Activated T-helper 2 cell treated with anti-CD3 and anti-CD28 coated beads, Interferon-gamma antibody, Interleukin-2, Interleukin-4, amounts not matched to agents 10 μg/mL and 5 μg/mL and 100 μg/mL, durations not matched to agents 14 hours and 24 hours and 36 hours (primary cell): ENCODE measurements around the gene ADCY3. TPM values are rescaled to one million over a fixed set of nuclear protein-coding genes. Genes with fewer than 3 reads are reported as not detected.

ENCODE experiments used
- DNase-seq: peaks from one replicate; pipeline ENCODE4 v3.0.0; 2021; ENCODE audit warnings: low spot score
- H3K27ac Mint-ChIP-seq: one replicate; pipeline ENCODE4 v1.8.0; 2021; ENCODE audit warnings: mixed read lengths
- H3K27me3 Mint-ChIP-seq: one replicate; pipeline ENCODE4 v1.8.0; 2021; ENCODE audit warnings: low read depth, mixed read lengths
- H3K36me3 Mint-ChIP-seq: one replicate; pipeline ENCODE4 v1.8.0; 2021; ENCODE audit warnings: low read depth, mixed read lengths
- H3K4me1 Mint-ChIP-seq: one replicate; pipeline ENCODE4 v1.8.0; 2021; ENCODE audit warnings: low read depth, mixed read lengths
- H3K4me3 Mint-ChIP-seq: one replicate; pipeline ENCODE4 v1.8.0; 2021; ENCODE audit warnings: low read depth, mild to moderate bottlenecking, moderate library complexity, mixed read lengths
- H3K9me3 Mint-ChIP-seq: one replicate; pipeline ENCODE4 v1.8.0; 2021; ENCODE audit warnings: mixed read lengths
- intact Hi-C: fragments of 100-400 bp; cut with micrococcal nuclease; formaldehyde crosslinking; loops from one replicate; pipeline ENCODE4 v1.15.1; 2023
- total RNA-seq: library from RNA; stranded (reverse); gene quantifications from 2 replicates; pipeline ENCODE4 v1.2.3, GENCODE V29; 2022

Gene ADCY3
- total RNA-seq, 1 donor from 2014 or later = 108 TPM

DNA sequence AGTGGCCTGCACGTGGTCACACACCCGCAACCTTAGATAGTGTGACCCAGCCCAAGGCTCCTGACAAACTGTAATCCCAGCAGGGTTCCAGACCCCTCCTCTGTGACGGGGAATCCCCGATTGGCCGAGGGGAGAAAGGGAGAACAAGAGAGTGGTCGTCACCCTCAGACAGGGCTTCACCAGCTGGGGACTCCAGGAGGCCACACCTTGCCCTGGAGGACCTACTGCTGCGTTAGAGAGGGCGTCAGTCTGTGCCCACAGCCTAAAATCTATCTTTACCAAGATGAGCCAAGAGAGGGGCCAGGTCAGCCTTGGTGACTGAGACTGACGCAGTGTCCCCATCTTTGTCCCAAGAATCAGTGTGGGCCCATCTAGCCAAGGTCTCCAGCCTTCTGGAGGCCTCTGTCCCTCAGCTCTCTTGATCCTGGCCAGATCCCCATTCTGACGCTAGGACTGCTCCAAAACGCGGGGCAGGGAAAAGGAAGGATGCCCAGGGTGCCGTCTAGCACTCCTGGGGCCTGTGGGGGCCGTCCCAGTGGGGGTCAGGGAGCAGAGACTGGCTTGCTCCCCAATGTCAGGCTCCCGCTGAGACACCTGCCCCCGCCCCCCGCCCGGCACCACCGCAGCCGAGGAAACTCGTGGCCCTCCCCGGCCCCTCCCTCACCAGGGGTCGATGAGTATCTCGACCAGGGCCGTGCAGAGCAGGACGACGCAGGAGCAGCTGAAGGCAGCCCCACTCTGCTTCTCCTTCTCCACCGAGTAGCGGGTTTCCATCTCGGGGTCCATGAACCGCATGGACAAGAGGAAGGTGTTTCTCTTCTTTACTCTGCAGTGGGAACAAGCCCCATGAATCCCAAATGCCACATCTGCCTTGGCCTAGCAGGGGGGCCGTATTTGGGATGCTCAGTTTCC lies 86.0 kb downstream of the ADCY3 start:
- H3K36me3 Mint-ChIP-seq = peaks cover 24% of the 10 kb centered on the region
- no peaks in the 10 kb centered on the region for H3K9me3 Mint-ChIP-seq
- no peak overlapping the region for H3K27ac Mint-ChIP-seq
- H3K4me3 Mint-ChIP-seq = no peak overlapping the region
- H3K27me3 Mint-ChIP-seq = no peaks in the 10 kb centered on the region
- DNase-seq = no peak
- intact Hi-C loops = no loop called here
- no peaks in the 10 kb centered on the region for H3K4me1 Mint-ChIP-seq

DNA sequence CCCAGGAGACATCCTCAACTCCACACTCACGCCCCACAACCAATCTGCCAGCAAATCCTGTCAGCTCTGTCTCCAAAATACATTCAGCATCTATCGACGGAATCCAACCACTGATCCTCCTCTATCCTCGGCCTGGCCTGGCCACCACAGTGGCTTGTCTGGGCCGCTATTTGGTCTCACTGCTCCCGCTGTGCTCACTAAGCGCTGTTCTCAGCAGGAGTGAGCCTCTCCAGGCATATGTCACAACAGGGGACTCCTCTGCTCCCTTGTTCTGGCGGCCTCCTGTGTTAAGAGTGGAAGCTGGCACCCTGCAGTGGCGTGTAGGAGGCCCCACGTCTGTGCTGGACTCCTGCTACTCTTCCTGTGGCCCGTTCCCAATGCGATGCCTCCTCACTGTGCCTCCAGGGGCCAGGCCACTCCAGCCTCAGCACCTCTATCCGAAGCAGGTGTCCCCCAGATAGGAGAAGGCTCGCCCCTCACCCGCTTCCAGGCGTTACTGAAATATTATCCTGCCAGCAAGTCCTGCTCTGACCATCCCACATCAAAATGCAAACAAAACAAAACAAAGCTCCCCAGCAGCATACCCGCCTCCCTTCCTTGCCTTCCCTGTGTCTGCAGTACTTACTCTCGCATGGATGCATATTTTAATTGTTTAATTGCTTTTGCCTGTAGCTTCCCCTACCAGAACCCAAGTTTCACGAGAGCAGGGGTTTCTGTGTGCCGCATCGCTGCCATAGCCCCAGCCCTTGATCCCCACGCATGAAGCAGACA lies 86.9 kb downstream of the ADCY3 start:
- Mint-ChIP-seq H3K4me1 (no peaks in the 10 kb centered on the region), H3K9me3 (no peaks in the 10 kb centered on the region), H3K27me3 (no peaks in the 10 kb centered on the region), H3K36me3 (peaks cover 24% of the 10 kb centered on the region), H3K27ac (peak overlapping the region; percentile 1), H3K4me3 (no peak overlapping the region)
- intact Hi-C loops = no loop called here
- no peak for DNase-seq

DNA sequence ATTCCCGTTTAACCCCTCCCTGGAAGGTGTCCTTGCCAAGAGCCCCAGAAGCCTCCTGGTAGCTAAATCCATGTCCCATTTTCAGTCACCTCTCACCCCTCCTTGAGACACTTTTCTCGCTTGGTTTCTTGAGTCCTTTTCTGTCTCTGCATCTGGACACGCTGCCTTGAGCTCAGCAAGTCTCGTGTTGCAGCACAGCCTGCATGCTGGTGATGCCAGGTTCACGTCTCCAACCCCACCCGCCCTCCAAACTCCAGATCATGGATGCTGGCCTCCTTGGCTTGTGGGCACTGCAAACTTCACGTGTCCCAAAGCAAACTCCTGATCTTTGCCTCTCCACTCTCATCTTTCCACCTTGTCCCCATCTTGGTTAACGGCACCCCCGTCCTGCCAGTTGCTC lies 87.5 kb downstream of the ADCY3 start:
- H3K4me3 Mint-ChIP-seq = no peak overlapping the region
- no peaks in the 10 kb centered on the region for H3K27me3 Mint-ChIP-seq
- no peaks in the 10 kb centered on the region for H3K9me3 Mint-ChIP-seq
- intact Hi-C loops = no loop called here
- no peak for DNase-seq
- H3K36me3 Mint-ChIP-seq = peaks cover 30% of the 10 kb centered on the region
- H3K4me1 Mint-ChIP-seq = no peaks in the 10 kb centered on the region
- no peak overlapping the region for H3K27ac Mint-ChIP-seq

DNA sequence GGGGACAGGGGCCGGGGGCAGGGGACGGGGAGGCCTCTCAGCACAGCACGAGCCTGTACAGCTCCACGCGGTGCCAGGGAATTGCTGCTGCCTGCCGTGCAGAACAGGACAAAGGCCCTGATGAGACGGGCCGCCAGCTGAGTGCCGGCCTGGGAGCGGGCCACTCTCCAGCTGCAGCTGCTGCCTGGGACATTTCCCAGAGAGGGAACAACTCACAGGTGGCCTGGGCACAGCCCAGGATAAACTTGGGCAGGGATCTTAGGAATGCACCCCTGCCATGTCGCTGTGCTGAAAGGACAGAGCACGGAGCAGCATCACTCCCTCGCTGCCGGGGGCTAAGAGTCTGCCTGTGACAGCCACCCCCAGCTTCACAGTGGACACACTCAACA lies 88.0 kb downstream of the ADCY3 start:
- H3K27ac Mint-ChIP-seq = no peak overlapping the region
- no peak for DNase-seq
- peaks cover 4% of the 10 kb centered on the region for H3K4me1 Mint-ChIP-seq
- H3K27me3 Mint-ChIP-seq = no peaks in the 10 kb centered on the region
- H3K4me3 Mint-ChIP-seq = no peak overlapping the region
- H3K9me3 Mint-ChIP-seq = no peaks in the 10 kb centered on the region
- intact Hi-C loops = no loop called here
- peaks cover 30% of the 10 kb centered on the region for H3K36me3 Mint-ChIP-seq

DNA sequence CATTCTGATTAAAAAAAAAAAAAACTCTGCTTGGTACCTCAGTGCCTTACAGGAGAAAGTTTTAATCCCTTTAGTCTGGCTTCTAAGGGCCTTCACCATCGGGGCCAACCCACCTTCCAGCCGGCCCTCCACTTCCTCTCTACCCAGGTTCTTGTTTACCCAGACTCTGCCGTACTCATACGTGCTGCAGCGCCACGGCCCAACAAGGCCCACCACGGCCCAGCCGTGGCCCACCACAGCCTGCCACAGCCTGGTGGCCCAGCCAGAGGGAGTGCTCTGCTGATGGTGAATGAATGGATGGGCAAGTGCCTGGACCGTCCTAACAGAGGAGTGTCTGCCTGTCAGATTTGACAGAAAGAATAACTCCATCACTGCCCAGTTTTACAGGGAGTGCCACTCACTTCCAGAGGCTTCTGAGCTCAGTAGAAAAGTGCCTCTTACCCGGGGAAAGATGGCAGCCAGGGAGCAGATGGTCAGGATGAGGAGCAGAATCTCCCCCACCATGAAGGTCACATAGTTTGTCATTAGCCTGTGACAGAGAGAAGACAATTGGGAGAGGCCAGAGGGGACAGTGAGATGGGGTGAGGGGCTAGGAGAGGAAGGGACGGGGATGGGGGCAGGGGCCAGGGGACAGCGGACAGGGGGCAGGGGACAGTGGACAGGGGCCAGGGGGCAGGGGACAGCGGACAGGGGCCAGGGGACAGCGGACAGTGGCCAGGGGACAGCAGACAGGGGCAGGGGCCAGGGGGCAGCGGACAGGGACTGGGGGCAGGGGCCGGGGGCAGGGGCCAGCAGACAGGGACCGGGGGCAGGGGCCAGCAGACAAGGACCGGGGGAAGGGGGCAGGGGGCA lies 88.6 kb downstream of the ADCY3 start:
- peaks cover 11% of the 10 kb centered on the region for H3K4me1 Mint-ChIP-seq
- peaks cover 26% of the 10 kb centered on the region for H3K36me3 Mint-ChIP-seq
- H3K9me3 Mint-ChIP-seq = no peaks in the 10 kb centered on the region
- no peak for DNase-seq
- no peak overlapping the region for H3K27ac Mint-ChIP-seq
- H3K4me3 Mint-ChIP-seq = no peak overlapping the region
- intact Hi-C loops = no loop called here
- no peaks in the 10 kb centered on the region for H3K27me3 Mint-ChIP-seq

DNA sequence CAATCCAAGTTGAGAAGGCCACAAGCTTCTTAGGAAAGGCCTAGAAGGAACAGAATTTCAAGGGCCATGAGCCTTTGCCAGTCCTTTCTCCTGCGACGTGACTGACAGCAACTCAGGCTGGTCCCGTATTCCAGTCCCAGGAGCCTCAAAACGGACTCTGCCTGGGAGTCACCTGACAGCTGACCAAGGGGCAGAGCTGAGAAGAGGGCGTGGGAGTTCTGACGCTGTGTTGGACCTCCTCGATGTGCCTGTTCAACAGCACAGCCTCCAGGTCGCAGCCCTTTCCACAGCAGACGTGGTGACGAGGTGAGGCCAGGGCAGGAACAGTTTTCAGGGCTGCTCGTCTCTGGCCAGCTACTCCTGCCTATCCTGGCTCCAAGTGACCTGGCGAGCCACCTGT lies 89.3 kb downstream of the ADCY3 start:
- intact Hi-C loops = no loop called here
- no peaks in the 10 kb centered on the region for H3K27me3 Mint-ChIP-seq
- no peak overlapping the region for H3K4me3 Mint-ChIP-seq
- H3K27ac Mint-ChIP-seq = no peak overlapping the region
- no peak for DNase-seq
- H3K9me3 Mint-ChIP-seq = no peaks in the 10 kb centered on the region
- peaks cover 29% of the 10 kb centered on the region for H3K36me3 Mint-ChIP-seq
- peaks cover 17% of the 10 kb centered on the region for H3K4me1 Mint-ChIP-seq

DNA sequence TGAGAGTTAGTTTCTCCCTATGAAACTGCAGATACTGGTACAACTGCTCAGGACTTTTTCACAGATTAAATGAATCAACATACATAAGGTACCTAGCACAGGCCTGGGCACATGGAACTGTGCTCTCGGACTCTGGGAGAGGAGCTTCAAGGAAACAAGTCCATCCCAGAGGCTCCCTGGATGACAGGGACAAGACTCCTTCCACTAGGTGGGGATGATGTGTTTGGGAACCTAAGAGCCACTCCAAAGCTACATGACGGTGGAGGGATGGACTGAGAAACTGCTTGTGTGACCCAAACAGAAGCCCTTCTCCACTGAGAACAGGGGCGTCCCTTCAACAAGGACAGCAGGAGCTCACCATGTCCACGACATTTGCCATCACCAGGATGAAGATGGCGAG lies 89.7 kb downstream of the ADCY3 start:
- no peak for DNase-seq
- Mint-ChIP-seq H3K4me1 (peaks cover 21% of the 10 kb centered on the region), H3K27me3 (no peaks in the 10 kb centered on the region), H3K27ac (no peak overlapping the region), H3K9me3 (no peaks in the 10 kb centered on the region), H3K36me3 (peaks cover 33% of the 10 kb centered on the region), H3K4me3 (no peak overlapping the region)
- intact Hi-C loops = no loop called here

DNA sequence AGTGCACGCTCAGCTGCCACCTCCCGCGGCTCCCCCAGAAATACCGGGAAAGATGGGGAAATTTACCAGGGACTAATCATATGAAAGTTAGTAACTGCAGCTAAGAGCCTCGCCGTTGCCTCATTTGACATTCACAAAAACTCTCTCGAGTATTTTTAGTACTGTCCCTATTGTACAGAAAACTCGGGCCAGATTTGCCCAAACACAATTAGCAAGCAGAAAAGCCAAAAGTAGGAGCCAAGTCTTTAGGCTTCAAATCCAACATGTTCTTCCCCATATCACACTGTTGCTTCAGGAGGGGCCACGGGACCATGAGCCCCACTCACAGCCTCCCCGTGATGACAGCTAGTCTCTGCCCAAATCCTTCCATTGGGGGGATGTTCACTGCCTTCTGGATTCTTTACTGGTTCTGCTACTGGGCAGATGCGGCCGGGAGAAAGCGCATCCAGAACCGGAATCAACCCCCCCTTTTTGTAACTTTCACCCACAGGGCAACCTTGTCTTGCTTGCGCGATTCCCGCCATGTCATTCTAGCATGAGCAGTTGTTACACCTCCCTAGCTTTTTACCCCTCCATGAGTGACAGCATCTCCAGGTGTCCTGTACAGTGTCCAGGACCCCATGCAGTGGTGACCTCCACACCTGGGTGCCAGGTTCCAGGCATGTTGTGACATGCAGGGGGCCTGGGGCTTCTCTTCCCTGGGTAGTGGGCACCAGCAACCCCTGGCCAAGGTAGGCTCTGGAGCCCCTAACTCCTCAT lies 91.6 kb downstream of the ADCY3 start:
- Mint-ChIP-seq H3K4me1 (peaks cover 21% of the 10 kb centered on the region), H3K9me3 (no peaks in the 10 kb centered on the region), H3K27ac (no peak overlapping the region), H3K27me3 (no peaks in the 10 kb centered on the region), H3K36me3 (peaks cover 42% of the 10 kb centered on the region), H3K4me3 (no peak overlapping the region)
- intact Hi-C loops = loop anchor here (5.0 kb wide), 2 partner anchors 216 to 251 kb away; no protein-coding TSS in a partner anchor
- DNase-seq = no peak

DNA sequence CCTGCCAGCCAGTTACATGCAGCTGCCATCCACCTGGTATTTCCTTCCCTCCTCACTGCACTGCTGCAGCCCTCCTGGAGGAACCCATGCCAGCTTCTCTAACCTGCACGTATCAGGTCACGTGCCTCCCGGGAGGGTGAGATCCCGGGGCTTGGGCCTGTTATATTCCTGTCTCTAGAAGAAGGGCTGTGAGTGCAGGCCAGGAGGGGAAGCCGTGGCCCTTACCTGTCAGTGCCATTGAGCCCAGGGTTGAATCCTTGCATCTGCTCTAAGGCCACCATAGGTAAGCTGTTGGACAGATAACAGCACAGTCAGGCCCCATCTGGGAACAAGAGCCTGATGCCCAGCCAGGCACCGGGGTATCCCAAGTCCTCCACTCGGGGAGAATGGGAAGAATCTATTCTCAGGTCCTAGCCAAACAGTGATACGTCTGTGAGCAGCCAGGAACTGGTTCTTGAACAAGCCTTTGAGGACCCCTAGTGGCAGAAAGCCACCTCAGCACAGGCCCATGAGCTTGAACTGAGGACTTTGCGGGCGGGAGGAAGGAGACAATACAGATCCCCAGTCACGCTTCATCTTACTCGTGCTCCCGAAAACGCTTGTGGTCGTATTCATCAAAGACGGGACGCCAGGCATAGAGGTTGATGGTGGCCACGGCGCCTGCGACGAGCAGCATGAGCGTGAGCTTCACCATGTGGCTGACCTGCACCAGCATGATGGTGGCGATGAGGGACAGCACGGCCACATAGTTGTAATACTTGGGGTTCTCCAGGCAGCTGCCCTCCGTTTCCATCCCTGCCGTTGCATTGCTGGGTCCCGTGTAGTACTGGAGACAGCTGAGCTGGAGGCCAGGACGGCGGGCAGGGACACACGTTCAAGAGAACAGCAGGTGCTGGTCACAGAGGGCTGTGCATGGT lies 92.5 kb downstream of the ADCY3 start:
- H3K27me3 Mint-ChIP-seq = no peaks in the 10 kb centered on the region
- H3K4me3 Mint-ChIP-seq = no peak overlapping the region
- DNase-seq = peak; percentile 61
- H3K9me3 Mint-ChIP-seq = no peaks in the 10 kb centered on the region
- peak overlapping the region; percentile 93 for H3K27ac Mint-ChIP-seq
- intact Hi-C loops = loop anchor here (1.0 to 5.0 kb wide), 3 partner anchors 215 to 417 kb away; no protein-coding TSS in a partner anchor
- peaks cover 50% of the 10 kb centered on the region for H3K36me3 Mint-ChIP-seq
- peaks cover 21% of the 10 kb centered on the region for H3K4me1 Mint-ChIP-seq

DNA sequence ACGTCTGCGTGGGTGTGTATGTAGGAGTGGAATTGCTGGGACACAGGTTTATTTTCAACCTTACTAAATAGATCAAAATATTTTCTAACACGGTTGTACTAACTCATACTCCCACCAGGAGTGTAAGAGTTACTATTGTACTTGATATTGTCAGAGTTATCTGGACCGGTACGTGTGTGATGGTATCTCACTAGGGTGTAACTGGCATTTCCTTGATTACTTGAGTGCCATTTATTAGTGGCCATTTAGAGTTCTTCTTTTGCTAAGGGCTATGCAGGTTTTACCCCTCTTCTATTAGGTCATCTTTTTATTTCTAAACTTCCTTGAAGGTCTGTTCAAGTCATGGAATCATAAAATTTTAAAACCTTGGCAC lies 93.3 kb downstream of the ADCY3 start:
- Mint-ChIP-seq H3K27ac (peak overlapping the region; percentile 93), H3K9me3 (no peaks in the 10 kb centered on the region), H3K27me3 (no peaks in the 10 kb centered on the region), H3K36me3 (peaks cover 57% of the 10 kb centered on the region), H3K4me3 (no peak overlapping the region), H3K4me1 (peaks cover 21% of the 10 kb centered on the region)
- intact Hi-C loops = loop anchor here (1.0 to 5.0 kb wide), 4 partner anchors 33 to 416 kb away; partner anchors contain the start of genes CENPO and PTRHD1
- DNase-seq = no peak
